BLaER1 treated with 17β-estradiol and CSF1 and Interleukin-3, amounts not matched to agents 10 nM and 100 nM (cell line): ENCODE results near the gene DLG1.
A peak's percentile ranks its signal among the peaks of the same experiment; 100 is the strongest.

Source experiments
- H3K27ac ChIP-seq, 11 experiments: shearing (Covaris generic); formaldehyde crosslinking; 2 replicates each; pipeline ENCODE4 v1.8.1; 2022
- H3K27me3 ChIP-seq, 11 experiments: shearing (Covaris generic); formaldehyde crosslinking; 2 replicates each; pipeline ENCODE4 v1.8.1; 2022
- H3K36me3 ChIP-seq, 11 experiments: shearing (Covaris generic); formaldehyde crosslinking; 2 replicates each; pipeline ENCODE4 v1.8.1; 2022
- H3K4me1 ChIP-seq, 10 experiments: shearing (Covaris generic); formaldehyde crosslinking; 2 replicates each; pipeline ENCODE4 v1.8.1; 2022
- H3K4me2 ChIP-seq, 11 experiments: shearing (Covaris generic); formaldehyde crosslinking; 2 replicates each; pipeline ENCODE4 v1.8.1; 2022
- H3K4me3 ChIP-seq, 10 experiments: shearing (Covaris generic); formaldehyde crosslinking; 2 replicates each; pipeline ENCODE4 v1.8.1; 2022
- H3K9ac ChIP-seq, 11 experiments: shearing (Covaris generic); formaldehyde crosslinking; 2 replicates each; pipeline ENCODE4 v1.8.1; 2022
- H3K9me3 ChIP-seq, 11 experiments: shearing (Covaris generic); formaldehyde crosslinking; replicated peaks in 1 of 11; 2 replicates each; pipeline ENCODE4 v1.8.1; 2022
- H4K20me1 ChIP-seq, 11 experiments: shearing (Covaris generic); formaldehyde crosslinking; 2 replicates each; pipeline ENCODE4 v1.8.1; 2022
- Cebpa-rat ChIP-seq, 11 experiments: shearing (Covaris generic); IDR thresholded peaks; 2 replicates each; pipeline ENCODE4 v1.8.1; 2022

DLG1 gene

GRCh38 chr3:197025736-197026480, 272.5 kb downstream of the DLG1 start:
- H3K27ac ChIP-seq = no peak overlapping the region
- H3K9me3 ChIP-seq = no peaks in the 10 kb centered on the region

GRCh38 chr3:197024881-197025735, 273.3 kb downstream of the DLG1 start:
- peak overlapping the region in 1 of 11 experiments; percentile 78; a peak in 2 of 22 replicates for H3K27ac ChIP-seq
- H4K20me1 ChIP-seq = peaks cover 0 to 72% (median 55%) of the 10 kb centered on the region in 11 experiments; a peak in 20 of 22 replicates
- H3K9ac ChIP-seq = peak overlapping the region in 5 of 11 experiments; percentile 4 to 87 (median 53); a peak in 5 of 22 replicates
- peaks cover 0 to 62% (median 0%) of the 10 kb centered on the region in 11 experiments; a peak in 7 of 22 replicates for H3K27me3 ChIP-seq
- H3K4me1 ChIP-seq = peaks cover 60 to 98% (median 93%) of the 10 kb centered on the region in 10 experiments
- no peak for TF ChIP-seq Cebpa-rat (IDR thresholded peaks at IDR 0.05)
- peak overlapping the region; percentile 80 to 100 (median 99) for H3K4me2 ChIP-seq
- no peaks in the 10 kb centered on the region for H3K9me3 ChIP-seq
- peak overlapping the region in 4 of 10 experiments; percentile 37 to 57 (median 47); a peak in 3 of 20 replicates for H3K4me3 ChIP-seq
- H3K36me3 ChIP-seq = peaks cover 0 to 25% (median 14%) of the 10 kb centered on the region in 11 experiments; a peak in 17 of 22 replicates

More at GRCh38 chr3:197025736-197026480, 272.5 kb downstream of the DLG1 start:
- Histone ChIP-seq H3K27me3 (peaks cover 0 to 61% (median 0%) of the 10 kb centered on the region in 11 experiments; a peak in 7 of 22 replicates), H3K9ac (peak overlapping the region in 3 of 11 experiments; percentile 83 to 88 (median 87); a peak in 4 of 22 replicates), H3K4me3 (0 out of 20 replicates have a peak overlapping the region, but pooled peaks of 1 of the 10 experiments have one; percentile 77), H4K20me1 (peaks cover 0 to 71% (median 55%) of the 10 kb centered on the region in 11 experiments; a peak in 20 of 22 replicates), H3K4me2 (peak overlapping the region; percentile 10 to 100 (median 99); a peak in 20 of 22 replicates), H3K36me3 (peaks cover 0 to 25% (median 14%) of the 10 kb centered on the region in 11 experiments; a peak in 17 of 22 replicates), H3K4me1 (peaks cover 67 to 99% (median 95%) of the 10 kb centered on the region in 10 experiments)
- TF ChIP-seq Cebpa-rat (IDR thresholded peaks at IDR 0.05) = no peak

DNA sequence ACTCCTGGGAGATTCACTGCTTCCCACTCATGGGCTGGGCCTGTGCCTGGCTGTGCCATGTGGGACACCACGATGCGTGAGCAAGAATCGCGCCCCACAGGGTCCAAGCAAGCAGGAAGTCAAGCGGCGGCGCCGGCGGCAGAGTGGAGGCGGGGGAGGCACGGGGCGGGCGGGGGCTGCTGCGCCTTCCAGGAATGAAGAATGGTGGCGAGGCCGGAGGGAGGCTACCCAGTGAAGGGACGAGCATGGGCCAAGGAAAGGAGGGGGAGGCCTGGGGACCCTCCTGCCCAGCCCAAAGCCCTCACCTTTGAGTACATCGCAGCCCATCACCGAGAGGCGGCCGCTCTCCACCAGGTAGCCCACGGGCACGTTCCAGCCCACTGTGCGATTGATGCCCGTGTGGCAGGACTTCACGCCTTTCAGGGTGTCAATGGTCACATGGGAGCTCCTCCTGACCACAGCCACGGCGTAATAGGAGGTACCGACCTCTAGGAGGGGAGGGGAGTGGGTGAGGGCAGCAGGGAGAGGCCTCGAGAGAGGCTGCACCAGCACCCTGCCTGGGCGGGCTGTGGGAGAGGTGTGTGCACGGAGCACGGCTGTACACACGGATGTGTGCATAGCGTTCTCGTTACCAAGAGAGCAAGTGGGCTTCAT, 274.3 kb downstream of the DLG1 start:
- H3K9ac ChIP-seq = peak overlapping the region in 9 of 11 experiments; percentile 42 to 87 (median 68); a peak in 17 of 22 replicates
- H3K4me3 ChIP-seq = peak overlapping the region; percentile 26 to 64 (median 52); a peak in 17 of 20 replicates
- peak overlapping the region; percentile 80 to 100 (median 99) for H3K4me2 ChIP-seq

GRCh38 chr3:197023241-197023997, 275.0 kb downstream of the DLG1 start:
- H3K9ac ChIP-seq = peak overlapping the region in 10 of 11 experiments; percentile 37 to 77 (median 68); a peak in 20 of 22 replicates

More for the DNA sequence above, 274.3 kb downstream of the DLG1 start:
- H3K36me3 ChIP-seq = peaks cover 0 to 25% (median 14%) of the 10 kb centered on the region in 11 experiments; a peak in 17 of 22 replicates
- peak overlapping the region in 10 of 11 experiments; percentile 4 to 79 (median 74); a peak in 18 of 22 replicates for H3K27ac ChIP-seq
- no peak for TF ChIP-seq Cebpa-rat (IDR thresholded peaks at IDR 0.05)
- peaks cover 58 to 99% (median 89%) of the 10 kb centered on the region in 10 experiments for H3K4me1 ChIP-seq
- peaks cover 0 to 62% (median 0%) of the 10 kb centered on the region in 11 experiments; a peak in 7 of 22 replicates for H3K27me3 ChIP-seq
- peaks cover 0 to 72% (median 55%) of the 10 kb centered on the region in 11 experiments; a peak in 20 of 22 replicates for H4K20me1 ChIP-seq
- H3K9me3 ChIP-seq = no peaks in the 10 kb centered on the region

GRCh38 chr3:197022405-197023231, 275.8 kb downstream of the DLG1 start:
- peak overlapping the region in 10 of 11 experiments; percentile 37 to 77 (median 68); a peak in 20 of 22 replicates for H3K9ac ChIP-seq

More at GRCh38 chr3:197023241-197023997, 275.0 kb downstream of the DLG1 start:
- Histone ChIP-seq H3K4me2 (peak overlapping the region; percentile 80 to 100 (median 99)), H3K9me3 (no peaks in the 10 kb centered on the region), H3K27ac (peak overlapping the region in 10 of 11 experiments; percentile 4 to 79 (median 74); a peak in 18 of 22 replicates), H3K4me1 (peaks cover 51 to 98% (median 82%) of the 10 kb centered on the region in 10 experiments), H3K27me3 (peaks cover 0 to 62% (median 0%) of the 10 kb centered on the region in 11 experiments; a peak in 7 of 22 replicates), H3K4me3 (peak overlapping the region; percentile 26 to 64 (median 52); a peak in 18 of 20 replicates), H3K36me3 (peaks cover 0 to 25% (median 14%) of the 10 kb centered on the region in 11 experiments; a peak in 17 of 22 replicates), H4K20me1 (peaks cover 0 to 70% (median 51%) of the 10 kb centered on the region in 11 experiments; a peak in 20 of 22 replicates)
- no peak for TF ChIP-seq Cebpa-rat (IDR thresholded peaks at IDR 0.05)

DNA sequence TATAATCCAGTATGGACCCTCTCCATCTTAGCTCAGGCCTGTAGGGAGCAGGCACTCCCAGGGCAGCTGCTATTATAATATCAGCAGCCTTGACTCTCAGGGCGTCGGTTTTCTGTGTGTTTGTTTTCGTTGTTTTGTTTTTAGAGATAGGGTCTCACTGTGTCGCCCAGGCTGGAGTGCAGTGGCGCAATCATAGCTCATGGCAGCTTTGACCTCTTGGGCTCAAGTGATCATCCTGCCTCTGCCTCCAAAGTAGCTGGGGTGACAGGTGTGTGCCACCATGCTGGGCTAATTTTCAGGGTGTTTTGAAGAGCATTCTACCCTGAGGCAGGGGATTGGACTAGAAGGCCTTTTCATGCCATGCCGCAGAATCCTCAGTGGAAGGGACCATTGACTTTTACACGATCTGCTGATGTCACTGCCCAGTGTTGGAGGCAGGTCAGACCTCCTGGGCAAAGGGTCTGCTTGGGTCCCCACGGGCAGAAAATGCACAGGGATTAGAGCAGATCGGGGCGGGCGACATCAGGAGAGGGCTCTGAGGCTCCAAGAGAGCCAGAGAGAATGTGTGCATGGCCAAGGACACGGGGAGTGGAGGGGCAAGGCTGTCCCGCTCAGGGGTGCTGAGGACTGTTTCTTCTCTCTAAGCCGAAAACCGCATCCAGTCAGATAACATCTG, 276.5 kb downstream of the DLG1 start:
- H4K20me1 ChIP-seq = peaks cover 0 to 55% (median 35%) of the 10 kb centered on the region in 11 experiments; a peak in 18 of 22 replicates
- peak overlapping the region in 4 of 10 experiments; percentile 50 to 57 (median 52); a peak in 5 of 20 replicates for H3K4me3 ChIP-seq
- H3K9ac ChIP-seq = peak overlapping the region in 6 of 11 experiments; percentile 58 to 77 (median 72); a peak in 9 of 22 replicates
- no peak for TF ChIP-seq Cebpa-rat (IDR thresholded peaks at IDR 0.05)
- H3K4me1 ChIP-seq = peaks cover 36 to 87% (median 70%) of the 10 kb centered on the region in 10 experiments
- H3K27me3 ChIP-seq = peaks cover 0 to 56% (median 0%) of the 10 kb centered on the region in 11 experiments; a peak in 7 of 22 replicates
- H3K36me3 ChIP-seq = peaks cover 0 to 18% (median 14%) of the 10 kb centered on the region in 11 experiments; a peak in 17 of 22 replicates
- no peaks in the 10 kb centered on the region for H3K9me3 ChIP-seq
- peak overlapping the region; percentile 80 to 100 (median 99); a peak in 21 of 22 replicates for H3K4me2 ChIP-seq
- H3K27ac ChIP-seq = peak overlapping the region in 4 of 11 experiments; percentile 75 to 79 (median 77); a peak in 6 of 22 replicates

More at GRCh38 chr3:197022405-197023231, 275.8 kb downstream of the DLG1 start:
- Histone ChIP-seq H3K27me3 (peaks cover 0 to 62% (median 0%) of the 10 kb centered on the region in 11 experiments; a peak in 7 of 22 replicates), H3K9me3 (no peaks in the 10 kb centered on the region), H3K4me3 (peak overlapping the region; percentile 26 to 64 (median 52); a peak in 18 of 20 replicates), H4K20me1 (peaks cover 0 to 62% (median 43%) of the 10 kb centered on the region in 11 experiments; a peak in 20 of 22 replicates), H3K4me2 (peak overlapping the region; percentile 80 to 100 (median 99)), H3K4me1 (peaks cover 43 to 90% (median 74%) of the 10 kb centered on the region in 10 experiments), H3K36me3 (peaks cover 0 to 25% (median 14%) of the 10 kb centered on the region in 11 experiments; a peak in 17 of 22 replicates), H3K27ac (peak overlapping the region in 9 of 11 experiments; percentile 44 to 79 (median 75); a peak in 18 of 22 replicates)
- TF ChIP-seq Cebpa-rat (IDR thresholded peaks at IDR 0.05) = no peak
